Mesenteric fat pad (tissue), 1 donor: Measurements from ENCODE around the gene SLC34A1. TPM values are rescaled to one million over a fixed set of nuclear protein-coding genes. Genes with fewer than 3 reads are reported as not detected.
"Not testable (repeated sequence)": the region's sequence is repeated elsewhere in the genome, so short reads cannot be mapped to it uniquely, and the experiment has no call there.

Source experiments
- DNase-seq: peaks from one replicate; pipeline ENCODE4 v3.0.0-alpha.2; 2020; ENCODE audit warnings: low spot score
- total RNA-seq: library from RNA; stranded (reverse); fragmentation: NEBNext Ultra II Directional; extraction: Animal tissue kit (Norgen Biotek cat#: 25700); gene quantifications from one replicate; pipeline ENCODE4 v1.2.1, GENCODE V29; 2021
- donor health status: DM: yes; HTN: yes; CAD: no.

SLC34A1 gene
- total RNA-seq, 1 donor from 2014 or later = not detected

DNA sequence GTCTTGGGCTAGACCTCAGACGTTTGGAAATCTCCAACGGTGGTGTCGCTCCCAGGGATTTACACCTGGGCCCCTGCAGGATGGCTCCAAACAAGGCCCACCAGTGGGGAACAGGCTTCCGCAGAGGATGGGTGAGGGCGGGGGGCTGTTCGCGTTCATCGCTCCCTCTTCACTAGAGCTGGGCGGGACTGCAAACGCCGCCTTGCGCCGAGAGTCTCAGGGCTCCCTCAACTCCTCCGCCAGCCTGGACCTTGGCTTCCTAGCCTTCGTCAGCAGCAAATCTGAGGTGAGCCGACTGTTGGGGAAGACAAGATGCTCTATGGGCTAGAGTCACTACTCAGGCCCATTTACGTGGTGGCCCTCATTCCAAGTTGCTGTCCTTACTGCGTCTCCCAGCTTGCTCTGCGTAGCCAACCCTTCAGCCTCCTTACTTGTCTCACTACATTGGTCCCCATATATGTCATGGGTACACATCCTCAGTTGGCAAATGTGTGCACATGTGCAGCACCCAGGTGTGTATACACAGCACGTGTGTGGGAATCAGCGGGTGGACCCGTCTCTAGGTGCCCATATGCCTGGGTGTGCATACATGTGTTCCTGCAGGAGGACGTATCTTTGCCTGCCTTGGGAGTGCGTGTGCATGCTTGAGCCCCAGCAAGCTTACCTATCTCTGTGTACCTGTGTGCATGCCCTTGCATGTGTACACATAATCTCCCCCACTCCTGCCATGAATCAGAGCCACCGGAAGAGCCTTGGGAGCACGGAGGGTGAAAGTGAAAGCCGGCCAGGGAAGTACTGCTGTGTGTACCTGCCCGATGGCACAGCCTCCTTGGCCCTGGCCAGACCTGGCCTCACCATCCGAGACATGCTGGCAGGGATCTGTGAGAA is 16.0 kb upstream of the SLC34A1 start:
- DNase-seq = no peak

DNA sequence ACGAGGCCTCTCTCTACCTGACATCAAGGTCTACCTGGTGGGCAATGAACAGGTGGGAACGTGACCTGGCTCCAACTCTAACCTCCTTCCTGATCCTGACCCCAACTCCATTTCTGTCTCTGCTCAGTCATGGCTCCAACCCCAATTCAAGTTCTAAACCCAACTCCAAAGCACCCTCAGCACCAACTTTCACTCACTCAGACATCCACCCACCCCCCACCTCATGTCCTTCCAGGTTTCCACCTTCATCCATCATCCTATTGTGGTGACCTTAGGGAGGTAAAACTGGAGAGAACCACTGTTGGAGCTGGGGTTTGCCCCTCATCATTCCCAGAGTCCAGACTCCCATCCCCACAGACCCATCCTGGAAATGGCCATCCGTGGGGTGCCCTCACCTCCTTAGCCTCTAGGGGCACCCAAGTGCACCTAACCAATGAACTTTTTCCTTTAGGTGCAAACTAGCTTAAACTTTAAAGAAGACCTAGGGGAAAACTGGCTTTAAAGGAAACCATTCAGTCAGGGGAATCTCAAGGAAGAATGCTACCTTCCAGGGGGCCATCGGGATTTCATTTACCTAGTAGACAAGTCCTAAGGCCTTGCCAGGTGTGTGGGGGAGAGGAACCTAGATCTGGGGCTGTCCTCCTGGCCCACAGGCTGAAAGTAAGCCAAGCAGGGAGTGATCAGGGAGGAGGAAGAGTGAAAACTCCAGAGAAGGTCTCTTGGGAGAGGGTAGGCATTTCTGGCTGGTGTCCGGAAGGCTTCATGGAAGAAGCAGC is 15.2 kb upstream of the SLC34A1 start:
- DNase-seq = no peak

DNA sequence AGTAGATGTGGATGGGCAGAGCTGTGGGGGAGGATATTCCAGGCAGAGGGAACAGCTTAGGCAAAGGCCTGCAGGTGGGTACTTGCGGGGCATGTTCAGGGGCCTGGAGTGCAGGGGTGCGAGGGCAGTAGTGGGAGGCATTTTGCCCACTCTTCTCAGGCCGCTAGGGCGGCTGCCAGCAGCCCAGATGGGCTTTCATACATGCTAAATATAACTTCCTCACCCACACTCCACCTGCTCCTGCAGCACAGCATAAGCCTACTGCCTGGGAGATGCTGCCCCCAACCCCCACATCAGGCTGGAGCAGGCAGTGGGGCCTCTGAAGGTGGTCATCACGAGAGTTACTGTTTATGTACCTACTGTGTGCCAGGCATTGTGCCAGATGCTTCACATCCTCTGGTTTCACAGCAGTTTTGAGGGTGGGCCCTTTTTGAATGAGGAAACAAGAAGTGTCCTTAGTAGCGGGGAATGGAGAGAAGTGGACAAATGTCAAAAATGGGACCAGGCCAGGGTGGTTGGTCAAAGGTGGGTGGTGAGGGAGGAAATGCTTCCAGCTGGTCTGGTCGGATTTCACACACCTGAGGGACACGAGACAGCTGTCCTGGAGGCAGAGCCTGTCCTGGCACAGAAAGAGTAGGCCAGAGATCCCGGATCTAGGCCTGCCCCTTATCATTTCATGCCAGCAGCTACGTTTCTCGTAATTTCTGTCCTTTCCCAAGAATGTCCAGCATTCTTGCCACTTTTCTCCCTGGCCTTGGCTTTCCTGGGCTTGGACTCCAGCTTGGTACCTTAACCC is 14.4 kb upstream of the SLC34A1 start:
- DNase-seq = no peak

DNA sequence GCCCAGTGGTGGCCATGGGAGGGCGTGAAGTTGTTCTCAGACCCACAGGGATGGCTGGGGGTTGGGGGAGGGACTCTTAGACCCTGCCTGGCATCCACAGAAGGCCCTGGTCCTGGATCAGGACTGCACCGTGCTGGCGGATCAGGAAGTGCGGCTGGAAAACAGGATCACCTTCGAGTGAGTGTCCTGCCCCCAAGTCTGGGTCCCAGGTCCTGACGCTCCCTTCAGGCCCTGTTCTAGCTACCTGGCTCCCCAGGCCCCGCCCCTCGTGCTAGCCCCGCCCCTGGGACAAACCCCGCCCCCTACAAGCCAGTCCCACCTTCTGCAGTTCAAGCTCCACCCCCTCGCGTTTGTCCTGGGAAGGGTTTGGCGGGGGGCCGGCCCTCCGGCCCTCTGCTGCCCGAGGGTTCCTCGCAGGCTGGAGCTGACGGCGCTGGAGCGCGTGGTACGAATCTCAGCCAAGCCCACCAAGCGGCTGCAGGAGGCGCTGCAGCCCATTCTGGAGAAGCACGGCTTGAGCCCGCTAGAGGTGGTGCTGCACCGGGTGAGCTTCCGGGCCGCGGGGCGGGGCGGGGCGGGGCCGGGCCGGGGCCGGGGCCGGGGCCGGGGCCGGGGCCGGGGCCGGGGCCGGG is 13.6 kb upstream of the SLC34A1 start:
- DNase-seq = peak; percentile 91

DNA sequence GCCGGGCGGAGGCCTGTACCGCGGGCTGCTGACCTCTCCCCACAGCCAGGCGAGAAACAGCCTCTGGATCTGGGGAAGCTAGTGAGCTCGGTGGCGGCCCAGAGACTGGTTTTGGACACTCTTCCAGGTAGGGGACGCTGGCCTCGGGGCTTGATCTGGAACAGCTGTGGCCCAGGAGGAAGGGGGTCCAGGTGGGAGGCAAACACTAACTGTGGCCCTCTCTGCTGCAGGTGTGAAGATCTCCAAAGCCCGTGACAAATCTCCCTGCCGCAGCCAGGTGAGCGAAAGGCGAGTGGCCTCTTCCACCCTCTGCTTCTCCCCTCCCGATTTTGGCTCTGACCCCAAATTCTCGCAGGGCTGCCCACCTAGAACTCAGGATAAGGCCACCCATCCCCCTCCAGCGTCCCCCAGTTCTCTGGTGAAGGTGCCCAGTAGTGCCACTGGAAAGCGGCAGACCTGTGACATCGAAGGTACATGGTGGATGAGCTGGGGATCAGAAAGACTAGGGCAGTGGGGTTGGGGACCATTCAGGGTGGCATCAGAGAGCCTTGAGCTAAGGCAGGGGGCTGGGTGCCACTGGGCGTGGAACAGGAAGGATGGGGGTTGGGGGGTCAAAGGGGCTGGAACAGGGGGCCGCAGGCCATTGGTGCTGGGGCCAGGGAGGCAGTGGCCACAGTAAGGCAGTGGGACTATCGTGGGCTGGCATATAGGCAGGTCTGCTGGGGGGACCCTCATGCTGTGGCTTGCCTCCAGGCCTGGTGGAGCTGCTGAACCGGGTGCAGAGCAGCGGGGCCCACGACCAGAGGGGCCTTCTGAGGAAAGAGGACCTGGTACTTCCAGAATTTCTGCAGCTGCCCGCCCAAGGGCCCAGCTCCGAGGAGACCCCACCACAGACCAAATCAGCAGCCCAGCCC is 12.9 kb upstream of the SLC34A1 start:
- DNase-seq = no peak

DNA sequence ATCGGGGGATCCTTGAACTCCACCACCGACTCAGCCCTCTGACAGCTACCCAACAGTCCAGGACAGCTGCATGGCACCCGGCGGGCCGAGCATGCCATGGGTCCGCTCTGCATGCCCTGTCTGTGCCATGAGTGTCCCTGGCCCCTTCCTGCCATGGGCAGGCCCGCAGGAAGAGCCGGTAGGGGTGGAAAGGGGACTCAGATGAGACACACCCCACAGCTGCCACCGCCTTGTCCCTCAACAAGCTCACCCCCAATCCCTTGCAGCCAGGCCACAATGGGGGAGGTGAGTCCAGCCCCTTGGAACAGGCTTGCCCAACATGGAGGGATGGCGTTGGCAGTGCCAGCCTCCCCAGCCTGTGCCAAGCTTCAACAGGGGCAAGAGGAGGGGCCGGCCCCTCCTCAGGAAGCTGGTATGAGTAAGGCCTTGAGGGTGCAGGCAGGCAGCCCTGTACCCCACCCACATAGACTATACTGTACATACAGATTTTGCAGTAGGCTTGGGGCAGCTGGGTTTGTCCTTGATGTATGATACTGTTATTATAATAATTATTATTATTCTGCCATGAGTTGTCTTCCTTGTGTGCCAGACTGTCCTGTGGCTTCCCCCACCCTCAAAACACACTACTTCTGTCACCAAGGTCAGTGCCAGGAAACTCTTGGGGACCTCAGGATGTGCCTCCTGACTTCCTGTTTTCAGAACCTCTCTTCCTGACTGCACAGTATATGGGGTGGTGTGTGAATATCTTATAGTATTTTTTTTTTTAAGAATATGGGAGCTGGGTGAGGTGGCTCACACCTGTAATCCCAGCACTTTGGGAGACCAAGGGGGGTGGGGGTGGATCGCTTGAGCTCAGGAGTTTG is 12.0 kb upstream of the SLC34A1 start:
- no peak for DNase-seq

DNA sequence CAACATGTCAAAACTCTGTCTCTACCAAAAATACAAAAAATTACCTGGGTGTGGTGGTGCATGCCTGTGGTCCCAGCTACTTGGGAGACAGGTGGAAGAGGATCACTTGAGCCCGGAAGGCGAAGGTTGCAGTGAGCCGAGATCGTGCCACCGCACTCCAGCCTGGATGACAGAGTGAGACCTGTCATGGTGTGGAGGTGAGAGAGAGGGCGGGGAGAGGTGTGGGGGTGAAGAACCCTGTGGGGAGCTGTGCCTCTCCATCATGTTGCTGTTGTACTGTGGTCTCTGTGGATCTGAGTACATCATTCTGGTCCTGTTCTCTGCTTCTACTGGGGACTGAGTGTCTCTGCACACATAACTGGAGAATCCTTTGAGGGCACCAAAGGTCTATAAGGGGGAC is 11.3 kb upstream of the SLC34A1 start:
- DNase-seq = no peak

DNA sequence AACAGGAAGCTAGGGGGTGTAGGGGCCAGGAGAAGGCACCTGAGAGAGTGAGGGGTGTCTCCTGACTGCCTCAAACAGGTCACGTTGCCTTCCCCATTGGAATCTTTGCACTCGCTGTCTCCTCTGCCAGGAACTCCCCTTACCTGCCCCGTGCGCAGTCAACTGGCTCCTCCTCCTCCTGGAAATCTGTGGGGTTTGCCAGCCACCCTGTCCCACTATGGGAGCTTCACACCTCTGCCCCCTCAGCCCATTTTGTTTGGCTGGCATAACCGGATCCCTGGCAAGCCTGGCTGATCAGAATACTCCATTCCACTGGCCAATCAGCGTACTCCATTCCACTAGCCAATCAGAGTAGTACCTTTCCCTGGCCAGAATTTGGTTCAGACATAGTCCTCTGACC is 10.4 kb upstream of the SLC34A1 start:
- no peak for DNase-seq

DNA sequence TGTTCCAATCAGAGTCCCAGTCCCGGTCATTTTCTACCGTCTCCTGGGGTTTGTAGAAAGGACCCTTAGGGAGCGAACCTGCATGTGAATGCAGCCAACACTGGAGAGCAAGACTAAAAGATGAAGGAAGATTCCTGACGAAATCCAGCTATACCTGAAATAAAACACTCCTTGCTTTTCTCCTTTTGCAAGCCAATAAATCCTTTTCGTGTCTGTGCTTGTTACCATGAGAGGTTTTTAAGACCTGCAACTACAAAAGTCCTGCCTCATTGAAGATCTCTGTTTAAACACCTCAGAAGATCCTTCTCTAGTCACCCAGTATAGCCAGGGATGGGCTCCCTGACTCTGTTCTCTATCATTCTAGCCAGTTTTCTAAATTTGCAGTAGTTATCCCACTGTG is 10.0 kb upstream of the SLC34A1 start:
- no peak for DNase-seq

DNA sequence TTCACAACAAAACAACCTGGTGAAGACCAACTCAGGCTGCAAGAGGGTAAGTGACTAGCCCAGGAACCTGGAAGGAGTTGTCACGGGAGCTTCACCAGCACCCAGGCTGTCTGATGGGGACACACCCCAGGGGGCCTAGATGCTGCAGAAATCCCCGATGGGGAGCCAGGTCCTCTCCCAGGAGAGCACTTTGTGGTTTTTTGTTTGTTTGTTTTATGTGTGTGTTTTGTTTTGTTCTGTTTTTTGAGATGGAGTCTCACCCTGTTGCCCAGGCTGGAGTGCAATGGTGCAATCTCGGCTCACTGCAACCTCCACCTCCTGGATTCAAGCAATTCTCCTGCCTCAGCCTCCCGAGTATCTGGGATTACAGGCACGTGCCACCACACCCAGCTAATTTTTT is 8.7 kb upstream of the SLC34A1 start:
- not testable (repeated sequence) for DNase-seq

DNA sequence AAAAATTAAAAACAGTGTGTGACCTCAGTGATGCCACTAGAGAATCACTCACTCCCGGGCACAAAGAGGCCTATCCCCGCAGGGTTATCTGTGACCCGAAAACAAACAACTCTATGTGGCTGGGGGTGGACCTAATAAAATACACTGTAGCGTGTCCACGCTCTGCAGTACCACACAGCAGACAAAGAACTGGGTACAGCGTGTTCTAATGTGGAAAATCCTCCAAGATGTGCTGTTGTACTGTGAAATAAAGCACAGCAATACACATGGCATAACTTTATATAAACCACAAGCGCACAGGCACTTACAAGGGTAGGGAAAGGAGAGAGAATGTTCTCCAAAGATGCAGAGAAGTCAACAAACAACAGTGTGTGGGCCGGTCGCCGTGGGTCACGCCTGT is 8.1 kb upstream of the SLC34A1 start:
- no peak for DNase-seq

DNA sequence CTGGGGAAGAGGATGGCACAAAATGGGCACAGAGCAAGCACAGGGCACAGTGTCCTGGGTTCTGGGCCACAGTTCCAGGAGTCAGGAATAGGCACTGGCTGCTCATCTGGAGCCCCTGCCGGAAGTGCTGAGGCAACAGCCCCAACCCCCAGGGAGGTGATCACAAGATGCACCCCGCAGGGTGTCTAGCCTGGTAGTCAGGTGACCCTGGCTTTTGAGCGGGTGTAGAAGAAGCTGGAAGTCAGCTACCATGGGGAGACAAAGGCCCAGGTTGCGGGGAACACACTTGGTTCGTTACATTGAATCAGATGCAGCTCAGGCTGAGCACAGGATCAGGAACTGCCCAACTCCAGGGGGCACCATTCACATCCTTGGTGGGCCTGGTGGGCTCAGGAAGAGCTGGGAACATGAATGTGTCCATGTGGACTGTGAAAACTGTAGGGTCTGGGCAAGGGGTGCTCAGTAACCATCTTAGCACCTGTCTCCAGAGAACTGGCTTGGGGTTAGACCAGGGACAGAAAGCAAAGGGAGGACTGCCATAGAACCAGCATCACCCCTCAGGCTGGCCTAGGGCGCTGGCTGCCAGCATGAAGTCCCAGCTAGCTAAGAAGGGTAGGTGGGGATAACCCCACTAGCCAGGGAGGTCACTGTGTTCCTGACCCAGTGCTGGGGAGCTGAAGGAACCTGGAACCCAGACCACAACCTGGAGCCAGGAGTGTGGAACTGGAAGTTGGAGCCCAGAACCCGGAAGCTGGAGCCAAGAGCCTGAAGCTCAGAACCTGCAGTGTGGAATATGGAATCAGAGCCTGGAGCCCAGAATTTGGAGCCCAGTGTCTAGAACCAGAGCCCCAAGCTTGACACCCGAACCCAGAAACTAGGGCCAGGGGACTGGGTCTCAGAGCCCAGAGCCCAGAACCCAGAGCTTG is 6.1 kb upstream of the SLC34A1 start:
- DNase-seq = no peak

DNA sequence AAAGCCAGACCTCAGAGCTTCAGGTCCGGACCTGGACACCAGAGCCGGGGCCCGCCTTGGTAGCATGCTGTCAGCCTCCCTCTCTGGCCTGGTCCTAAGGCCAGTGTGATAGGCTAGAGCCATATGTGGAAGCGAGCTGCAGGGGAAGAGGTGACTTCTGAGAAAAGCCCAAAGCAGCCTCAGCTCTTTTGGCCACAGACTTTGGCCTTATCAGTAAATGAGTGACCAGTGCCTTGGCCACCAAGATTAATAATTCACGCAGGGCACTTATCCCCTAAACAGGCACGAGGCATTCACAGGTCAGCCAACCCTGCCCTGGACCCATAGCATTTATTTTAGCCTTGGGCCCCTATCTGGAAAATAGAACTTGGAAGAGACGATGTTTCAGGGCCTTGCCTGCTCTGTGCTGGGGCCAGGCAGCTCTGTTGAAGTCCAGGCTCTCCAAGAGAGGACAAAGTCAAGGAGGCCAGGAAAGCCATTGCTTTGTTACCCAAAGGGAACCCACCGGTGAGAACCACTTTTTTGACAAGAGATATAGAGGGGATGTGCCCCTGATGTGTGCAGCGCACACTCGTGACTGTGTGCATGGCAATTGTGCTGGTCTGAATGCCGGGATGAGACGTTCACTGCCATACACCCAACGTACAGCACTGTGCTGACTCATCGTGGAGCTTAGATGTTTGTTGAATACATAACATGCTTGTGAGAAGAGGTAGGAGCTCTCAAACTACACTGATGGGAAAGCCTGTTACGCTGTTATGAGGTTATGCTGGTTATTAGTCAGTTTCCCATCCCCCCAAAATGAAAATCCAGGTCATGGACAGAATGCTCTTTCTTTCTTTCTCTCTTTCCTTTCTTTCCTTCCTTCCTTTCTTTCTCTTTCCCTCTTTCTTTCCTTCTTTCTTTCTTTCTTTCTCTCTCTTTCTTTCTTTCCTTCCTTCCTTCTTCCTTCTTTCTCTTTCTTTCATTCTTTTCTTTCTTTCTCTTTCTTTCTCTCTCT is 5.0 kb upstream of the SLC34A1 start:
- no peak for DNase-seq

DNA sequence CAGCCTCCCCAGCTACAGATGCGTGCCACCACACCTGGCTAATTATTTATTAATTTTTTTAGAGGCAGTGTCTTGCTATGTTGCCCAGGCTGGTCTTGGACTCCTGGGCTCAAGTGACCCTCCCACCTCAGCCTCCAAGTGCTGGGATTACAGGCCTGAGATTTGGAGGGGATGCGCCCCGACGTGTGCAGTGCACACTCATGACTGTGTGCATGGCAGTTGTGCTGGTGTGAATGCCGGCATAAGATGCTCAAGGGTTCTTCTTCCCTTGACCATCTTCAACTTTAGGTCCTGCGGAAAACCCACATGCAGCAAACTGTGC is 3.5 kb upstream of the SLC34A1 start:
- DNase-seq = no peak

DNA sequence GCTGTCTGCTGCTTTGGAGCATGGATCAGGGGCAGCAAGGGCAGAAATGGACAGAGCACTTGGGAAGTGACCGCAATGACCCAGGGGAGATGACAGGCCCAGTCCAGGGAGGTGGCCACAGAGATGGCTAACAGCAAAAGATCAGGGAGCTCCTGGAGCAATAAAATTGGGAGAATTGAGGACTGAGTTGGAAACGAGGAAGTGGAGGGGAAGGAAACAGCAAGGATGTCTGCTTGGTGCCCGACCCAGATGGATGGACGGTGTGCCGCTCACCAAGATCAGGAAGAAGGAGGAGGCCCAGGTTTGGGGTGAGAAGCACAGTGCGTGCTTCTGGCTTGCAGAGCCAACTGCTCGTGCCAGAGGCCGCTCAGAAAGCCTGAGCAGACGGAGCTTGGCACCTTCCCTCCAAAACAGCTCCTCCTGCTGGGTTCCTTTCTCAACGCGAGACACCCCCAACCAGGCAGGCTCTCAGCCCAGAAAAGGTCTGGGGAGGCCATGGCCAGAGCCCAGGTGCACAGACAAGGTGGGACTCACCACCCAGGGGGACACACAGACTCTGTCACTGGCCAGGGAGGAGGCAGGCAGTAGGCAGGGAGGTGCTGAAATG is 1.7 kb upstream of the SLC34A1 start:
- no peak for DNase-seq

DNA sequence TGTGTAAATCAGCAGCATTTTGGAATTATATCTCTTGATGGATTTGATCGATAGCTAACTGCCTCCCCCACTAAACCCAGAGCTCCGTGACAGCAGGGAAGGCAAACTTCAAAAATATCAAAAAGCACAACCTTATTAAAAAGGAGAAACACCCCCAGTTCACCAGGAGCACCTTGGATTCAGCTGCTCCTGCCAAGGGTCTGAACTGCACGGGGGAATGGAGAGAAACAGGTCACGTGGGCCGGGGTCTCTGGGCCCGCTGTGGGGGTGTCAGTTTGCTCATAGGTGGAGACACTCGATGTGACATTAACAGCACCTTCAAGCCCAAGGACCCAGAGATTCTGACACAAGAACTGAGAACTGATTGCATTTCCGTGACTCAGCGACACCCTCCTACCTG is 1.1 kb upstream of the SLC34A1 start:
- no peak for DNase-seq

DNA sequence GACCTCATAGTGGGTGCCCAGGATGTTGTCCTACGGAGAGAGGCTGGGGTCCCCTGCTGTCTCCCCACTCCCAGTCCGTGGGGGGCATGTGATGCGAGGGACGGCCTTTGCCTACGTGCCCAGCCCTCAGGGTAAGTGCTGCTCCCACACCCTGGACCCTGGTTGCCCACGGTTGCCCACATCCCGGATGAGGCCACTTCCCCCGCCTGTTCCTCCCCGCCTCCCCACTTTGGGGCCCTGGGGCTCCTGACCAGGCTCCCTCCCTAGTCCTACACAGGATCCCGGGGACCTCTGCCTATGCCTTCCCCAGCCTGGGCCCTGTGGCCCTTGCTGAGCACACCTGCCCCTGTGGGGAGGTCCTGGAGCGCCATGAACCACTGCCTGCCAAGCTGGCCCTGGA is 1.5 kb downstream of the SLC34A1 start:
- DNase-seq = no peak
